ENCODE results near the gene KLF16.

- TF ChIP-seq CTCF (IDR thresholded peaks at IDR 0.05) (no peak), POLR2A (IDR thresholded peaks at IDR 0.05) (no peak)
These were observed 20.4 kb upstream of the KLF16 start for GRCh38 chr19:1883784-1884183.
